Naive thymus-derived CD4-positive, alpha-beta T cell (primary cell): ENCODE data around the gene CLCN1. TPM values are rescaled to one million over a fixed set of nuclear protein-coding genes. Genes with fewer than 3 reads are reported as not detected.

Experiments used
- ATAC-seq: fragments of 150-1000 bp; cut with Tn5 transposase; 2 replicates; pipeline ENCODE4 v1.10.0; 2021; ENCODE audit warnings: mild to moderate bottlenecking, moderate library complexity
- CTCF ChIA-PET: fragments of 350-600 bp; sonication (Branson Sonifier 250); formaldehyde crosslinking; loops from one replicate; lab custom pipeline; 2021; ENCODE audit warnings: antibody characterized with exemption; lab: Charles Lee
- POLR2A ChIA-PET: fragments of 350-600 bp; sonication (Branson Sonifier 250); formaldehyde crosslinking; loops from one replicate; lab custom pipeline; 2021; ENCODE audit warnings: antibody characterized with exemption, inconsistent platforms; lab: Charles Lee
- DNase-seq, 9 donors: peaks; one replicate each; pipeline versions ENCODE4 v3.0.0 to v3.0.0-alpha.2; 2020 to 2022; ENCODE audit warnings: mixed read lengths in 1 of 9
- H3K27ac ChIP-seq: one replicate; pipeline ENCODE4 v1.7.0; 2013; ENCODE audit warnings: mild to moderate bottlenecking, low read depth, low read length, moderate library complexity
- H3K27me3 ChIP-seq, 2 donors: one replicate each; pipeline ENCODE4 v1.7.0; 2013; ENCODE audit warnings: low read length in 2 of 2, mild to moderate bottlenecking in 2 of 2, moderate library complexity in 2 of 2; ENCODE audit not compliant: control insufficient read depth in 2 of 2, insufficient read depth in 2 of 2
- H3K36me3 ChIP-seq, 3 experiments: 1 replicate in 2 of 3; 2 replicates in 1 of 3; pipeline ENCODE4 v1.7.0; 2013; ENCODE audit warnings: low read length in 3 of 3, mild to moderate bottlenecking in 3 of 3, moderate library complexity in 1 of 3; ENCODE audit not compliant: insufficient read depth in 3 of 3, control insufficient read depth in 2 of 3
- H3K4me1 ChIP-seq, 2 donors: one replicate each; pipeline ENCODE4 v1.7.0; 2013; ENCODE audit warnings: low read length in 2 of 2, mild to moderate bottlenecking in 2 of 2, moderate library complexity in 1 of 2; ENCODE audit not compliant: control insufficient read depth in 2 of 2, insufficient read depth in 2 of 2
- H3K4me3 ChIP-seq: 2 replicates; pipeline ENCODE4 v1.7.0; 2013; ENCODE audit warnings: mild to moderate bottlenecking, low read length
- H3K9me3 ChIP-seq, 3 experiments: 1 replicate in 2 of 3; 2 replicates in 1 of 3; pipeline ENCODE4 v1.7.0; 2013; ENCODE audit warnings: low read length in 3 of 3; ENCODE audit not compliant: control insufficient read depth in 2 of 3
- H3K27ac Mint-ChIP-seq, 9 donors: one replicate each; pipeline ENCODE4 v1.8.0; 2020 to 2022; ENCODE audit warnings: mixed read lengths in 9 of 9, mild to moderate bottlenecking in 8 of 9, moderate library complexity in 5 of 9, inconsistent platforms in 2 of 9
- H3K27me3 Mint-ChIP-seq, 5 donors: one replicate each; pipeline ENCODE4 v1.8.0; 2021 to 2022; ENCODE audit warnings: mixed read lengths in 5 of 5, mild to moderate bottlenecking in 1 of 5
- H3K36me3 Mint-ChIP-seq, 5 donors: one replicate each; pipeline ENCODE4 v1.8.0; 2020 to 2022; ENCODE audit warnings: mixed read lengths in 5 of 5, mild to moderate bottlenecking in 3 of 5, inconsistent platforms in 1 of 5
- H3K4me1 Mint-ChIP-seq, 7 donors: one replicate each; pipeline ENCODE4 v1.8.0; 2020 to 2022; ENCODE audit warnings: mixed read lengths in 7 of 7, mild to moderate bottlenecking in 3 of 7, inconsistent platforms in 1 of 7
- H3K4me3 Mint-ChIP-seq, 10 donors: one replicate each; pipeline ENCODE4 v1.8.0; 2020 to 2022; ENCODE audit warnings: mild to moderate bottlenecking in 10 of 10, mixed read lengths in 10 of 10, moderate library complexity in 6 of 10, inconsistent platforms in 2 of 10
- H3K9me3 Mint-ChIP-seq, 11 donors: one replicate each; pipeline ENCODE4 v1.8.0; 2020 to 2022; ENCODE audit warnings: mixed read lengths in 11 of 11, mild to moderate bottlenecking in 4 of 11, inconsistent platforms in 1 of 11, moderate library complexity in 1 of 11
- intact Hi-C, 2 donors: fragments of 100-400 bp; cut with micrococcal nuclease; formaldehyde crosslinking; loops; one replicate each; pipeline ENCODE4 v1.15.1; 2023
- polyA plus RNA-seq, 2 donors: library from polyadenylated mRNA; unstranded; fragments of 300-500 nt; fragmentation: Illumina TruSeq; gene quantifications; one replicate each; pipeline ENCODE4 v1.2.3, GENCODE V29; 2021
- total RNA-seq, 6 experiments: library from RNA in 5 of 6; stranded (reverse) in 5 of 6; gene quantifications; 1 replicate in 5 of 6; 2 replicates in 1 of 6; pipeline ENCODE4 v1.2.3 and lab custom pipeline; 2021 to 2026

Gene CLCN1
- total and polyA plus RNA-seq, 7 experiments from 2014 or later, result 0.07 to 0.51 TPM; not detected in 5

DNA sequence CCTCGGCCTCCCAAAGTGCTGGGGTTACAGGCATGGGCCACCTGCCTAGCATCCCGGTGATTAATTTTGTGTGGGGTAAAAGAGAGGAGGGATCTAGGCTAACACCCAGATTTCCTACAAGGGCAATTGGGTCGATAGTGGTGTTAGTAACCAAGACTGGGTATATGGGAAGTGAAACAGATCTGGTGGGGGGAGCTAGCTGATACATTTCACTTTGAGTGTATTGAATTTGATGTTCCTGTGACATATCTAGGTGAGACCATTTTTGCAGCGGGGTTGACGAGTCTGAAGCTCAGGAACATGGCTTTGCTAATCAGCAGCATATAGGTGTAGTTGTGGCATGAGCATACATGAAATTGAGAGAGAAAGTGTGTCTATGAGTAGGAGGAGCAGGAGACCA, 12.0 kb downstream of the CLCN1 start:
- DNase-seq, result no peak
- Histone ChIP-seq H3K36me3 (no peaks in the 10 kb centered on the region), H3K4me3 (no peak overlapping the region), H3K9me3 (no peaks in the 10 kb centered on the region), H3K4me1 (peaks cover 0 to 9% of the 10 kb centered on the region in 2 donors), H3K27ac (no peak overlapping the region), H3K27me3 (no peaks in the 10 kb centered on the region)
- ChIA-PET CTCF (interaction anchor here (1.1 kb wide), 2 partner anchors 15 to 48 kb away, joined by 3 to 4 read pairs; no protein-coding TSS in a partner anchor), POLR2A (interaction anchor here (1.0 kb wide), 1 partner anchor 89 kb away, joined by 6 read pairs; no protein-coding TSS in a partner anchor)
- intact Hi-C loops, result no loop called here
- Mint-ChIP-seq H3K9me3 (peaks cover 0 to 2% (median 0%) of the 10 kb centered on the region in 11 donors), H3K27ac (no peak overlapping the region), H3K27me3 (peaks cover 0 to 11% (median 0%) of the 10 kb centered on the region in 5 donors), H3K4me1 (peaks cover 0 to 18% (median 9%) of the 10 kb centered on the region in 7 donors), H3K36me3 (no peaks in the 10 kb centered on the region), H3K4me3 (no peak overlapping the region)
- no peak for ATAC-seq

DNA sequence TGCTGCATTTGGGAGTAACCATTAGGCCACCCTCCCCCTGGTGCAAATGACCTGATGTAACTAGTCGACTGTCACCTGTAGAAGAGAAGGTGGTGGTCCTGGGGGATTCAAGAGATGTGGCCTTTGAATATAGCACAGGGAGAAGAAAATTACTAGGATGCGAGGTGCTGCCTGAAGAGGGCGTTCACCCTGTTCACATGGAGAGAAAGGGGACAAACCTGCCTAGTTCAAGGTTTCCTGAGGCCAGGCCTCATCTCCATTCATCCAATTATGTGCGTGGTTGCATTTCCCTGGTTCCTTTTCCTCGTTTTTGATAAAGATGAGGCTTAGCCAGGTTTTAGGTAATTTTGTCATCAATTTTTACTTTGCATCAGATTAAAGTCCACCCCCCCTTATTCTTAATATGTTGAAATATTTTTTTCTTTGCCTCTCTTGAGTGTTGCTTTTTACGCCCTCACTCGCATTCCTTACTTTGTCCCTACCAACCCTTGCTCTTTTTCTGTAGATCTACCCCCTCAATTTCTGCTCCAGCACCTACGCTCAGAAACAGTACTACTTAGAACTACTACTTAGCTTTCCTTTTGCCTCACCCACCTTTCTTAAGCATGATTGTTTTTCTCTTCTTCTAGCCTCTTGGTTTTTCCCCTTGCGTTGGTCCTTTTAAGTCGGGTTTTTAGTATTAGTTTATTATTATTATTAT, 13.7 kb downstream of the CLCN1 start:
- Histone ChIP-seq H3K4me1 (peaks cover 0 to 9% of the 10 kb centered on the region in 2 donors), H3K4me3 (no peak overlapping the region), H3K27ac (no peak overlapping the region), H3K27me3 (no peaks in the 10 kb centered on the region), H3K9me3 (no peaks in the 10 kb centered on the region), H3K36me3 (no peaks in the 10 kb centered on the region)
- no peaks in the 10 kb centered on the region for H3K36me3 Mint-ChIP-seq
- H3K9me3 Mint-ChIP-seq, result peaks cover 0 to 2% (median 0%) of the 10 kb centered on the region in 11 donors
- ChIA-PET CTCF (no interaction called here), POLR2A (no interaction called here)
- no peak for ATAC-seq
- no peak overlapping the region for H3K27ac Mint-ChIP-seq
- peaks cover 0 to 17% (median 0%) of the 10 kb centered on the region in 5 donors for H3K27me3 Mint-ChIP-seq
- H3K4me3 Mint-ChIP-seq, result no peak overlapping the region
- peaks cover 0 to 12% (median 9%) of the 10 kb centered on the region in 7 donors for H3K4me1 Mint-ChIP-seq
- no peak for DNase-seq
- intact Hi-C loops, result no loop called here

DNA sequence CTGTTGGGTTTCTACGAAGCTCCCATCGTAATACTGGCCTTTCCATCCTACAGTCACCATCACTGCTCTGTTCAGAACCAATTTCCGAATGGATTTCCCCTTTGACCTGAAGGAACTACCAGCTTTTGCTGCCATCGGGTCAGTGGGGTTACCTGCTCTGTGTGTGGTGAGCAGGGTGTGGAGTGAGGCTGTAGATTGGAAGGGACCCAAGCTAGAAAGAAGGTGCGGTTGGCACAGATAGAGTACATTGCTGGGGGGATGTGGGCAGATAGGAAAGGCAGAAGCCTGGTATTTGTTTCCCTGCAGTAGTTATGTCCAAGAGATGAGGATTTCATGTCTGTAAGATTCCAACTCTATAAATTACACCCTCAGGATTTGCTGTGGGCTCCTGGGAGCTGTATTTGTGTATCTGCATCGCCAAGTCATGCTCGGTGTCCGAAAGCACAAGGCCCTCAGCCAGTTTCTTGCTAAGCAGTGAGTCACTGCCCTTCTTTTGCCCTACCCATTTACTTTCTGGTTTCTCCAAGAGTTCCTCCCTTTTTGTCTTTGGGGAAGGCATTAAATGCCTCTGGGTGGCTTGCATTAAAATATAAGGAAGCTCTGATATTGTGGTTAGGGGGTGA, 15.4 kb downstream of the CLCN1 start:
- H3K27ac Mint-ChIP-seq, result no peak overlapping the region
- H3K27me3 Mint-ChIP-seq, result peaks cover 0 to 30% (median 0%) of the 10 kb centered on the region in 5 donors
- H3K9me3 Mint-ChIP-seq, result peaks cover 0 to 2% (median 0%) of the 10 kb centered on the region in 11 donors
- no peaks in the 10 kb centered on the region for H3K27me3 ChIP-seq
- ATAC-seq (peak; percentile 37), DNase-seq (no peak)
- H3K36me3 Mint-ChIP-seq, result no peaks in the 10 kb centered on the region
- H3K4me1 Mint-ChIP-seq, result peaks cover 0 to 4% (median 0%) of the 10 kb centered on the region in 7 donors
- H3K9me3 ChIP-seq, result no peaks in the 10 kb centered on the region
- H3K4me3 ChIP-seq, result no peak overlapping the region
- H3K4me3 Mint-ChIP-seq, result no peak overlapping the region
- no peak overlapping the region for H3K27ac ChIP-seq
- ChIA-PET POLR2A (no interaction called here), CTCF (interaction anchor here (0.5 kb wide), 1 partner anchor 107 kb away, joined by 3 read pairs; no protein-coding TSS in a partner anchor)
- H3K4me1 ChIP-seq, result no peaks in the 10 kb centered on the region
- no peaks in the 10 kb centered on the region for H3K36me3 ChIP-seq
- intact Hi-C loops, result no loop called here

DNA sequence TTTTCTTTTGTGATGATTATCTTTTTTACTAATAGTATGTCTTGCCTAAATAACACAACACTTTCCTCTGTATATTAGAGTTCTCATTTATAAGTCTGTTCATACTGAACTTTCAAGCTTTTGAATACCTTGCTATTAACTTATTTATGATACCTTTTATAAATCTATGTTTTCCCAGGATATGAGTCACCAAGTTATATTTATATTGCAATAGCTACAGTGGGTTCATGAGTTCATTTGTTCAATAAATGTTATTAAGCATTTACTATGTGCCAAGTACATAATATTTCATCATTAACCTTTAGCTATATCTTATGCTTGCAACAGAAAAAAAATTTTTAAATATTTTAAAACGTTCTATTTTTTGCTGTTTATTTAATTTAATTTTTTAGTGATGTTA, 18.3 kb downstream of the CLCN1 start:
- H3K27ac ChIP-seq, result no peak overlapping the region
- peaks cover 0 to 2% (median 0%) of the 10 kb centered on the region in 7 donors for H3K4me1 Mint-ChIP-seq
- H3K4me3 Mint-ChIP-seq, result no peak overlapping the region
- H3K36me3 ChIP-seq, result no peaks in the 10 kb centered on the region
- H3K4me1 ChIP-seq, result no peaks in the 10 kb centered on the region
- no peak overlapping the region for H3K4me3 ChIP-seq
- peaks cover 0 to 54% (median 3%) of the 10 kb centered on the region in 5 donors for H3K27me3 Mint-ChIP-seq
- no peak overlapping the region for H3K27ac Mint-ChIP-seq
- H3K36me3 Mint-ChIP-seq, result no peaks in the 10 kb centered on the region
- intact Hi-C loops, result no loop called here
- H3K27me3 ChIP-seq, result no peaks in the 10 kb centered on the region
- H3K9me3 ChIP-seq, result no peaks in the 10 kb centered on the region
- H3K9me3 Mint-ChIP-seq, result no peaks in the 10 kb centered on the region
- no peak for DNase-seq
- CTCF ChIA-PET, result interaction anchor here (0.6 to 2.8 kb wide), 6 partner anchors 11 to 928 kb away, joined by 3 to 10 read pairs (median 4); no protein-coding TSS in a partner anchor
- no peak for ATAC-seq
- POLR2A ChIA-PET, result interaction anchor here (0.7 to 1.3 kb wide), 3 partner anchors 16 to 681 kb away, joined by 3 read pairs; no protein-coding TSS in a partner anchor

DNA sequence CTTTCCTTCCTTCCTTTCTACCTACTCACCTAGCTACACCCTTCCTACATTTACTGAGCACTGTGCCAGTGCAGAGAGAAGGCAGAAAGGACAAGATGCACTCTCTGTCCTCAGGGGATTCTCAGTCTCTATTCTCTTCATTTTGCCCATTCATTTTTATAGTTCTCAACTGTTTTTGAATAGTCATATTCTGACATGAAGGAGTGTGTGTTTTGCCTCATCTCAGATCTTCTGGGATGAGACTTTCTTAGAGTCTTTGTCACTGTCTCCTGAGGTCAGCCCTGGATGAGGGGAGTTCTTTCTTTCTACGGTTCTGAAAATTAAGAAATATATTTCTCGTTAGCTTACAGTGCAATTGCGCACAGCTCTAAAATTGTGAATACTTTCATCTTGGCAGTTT, 21.3 kb downstream of the CLCN1 start:
- Mint-ChIP-seq H3K4me1 (peaks cover 0 to 2% (median 0%) of the 10 kb centered on the region in 7 donors), H3K36me3 (no peaks in the 10 kb centered on the region), H3K4me3 (no peak overlapping the region), H3K27me3 (peaks cover 3 to 67% (median 6%) of the 10 kb centered on the region in 5 donors), H3K27ac (no peak overlapping the region), H3K9me3 (no peaks in the 10 kb centered on the region)
- Histone ChIP-seq H3K27me3 (no peaks in the 10 kb centered on the region), H3K27ac (no peak overlapping the region), H3K4me3 (no peak overlapping the region), H3K36me3 (no peaks in the 10 kb centered on the region), H3K9me3 (no peaks in the 10 kb centered on the region), H3K4me1 (no peaks in the 10 kb centered on the region)
- no peak for ATAC-seq
- intact Hi-C loops, result no loop called here
- ChIA-PET CTCF (interaction anchor here (0.9 to 2.8 kb wide), 3 partner anchors 8 to 97 kb away, joined by 3 to 10 read pairs (median 4); no protein-coding TSS in a partner anchor), POLR2A (interaction anchor here (1.5 kb wide), 1 partner anchor 13 kb away, joined by 3 read pairs; no protein-coding TSS in a partner anchor)
- no peak for DNase-seq

DNA sequence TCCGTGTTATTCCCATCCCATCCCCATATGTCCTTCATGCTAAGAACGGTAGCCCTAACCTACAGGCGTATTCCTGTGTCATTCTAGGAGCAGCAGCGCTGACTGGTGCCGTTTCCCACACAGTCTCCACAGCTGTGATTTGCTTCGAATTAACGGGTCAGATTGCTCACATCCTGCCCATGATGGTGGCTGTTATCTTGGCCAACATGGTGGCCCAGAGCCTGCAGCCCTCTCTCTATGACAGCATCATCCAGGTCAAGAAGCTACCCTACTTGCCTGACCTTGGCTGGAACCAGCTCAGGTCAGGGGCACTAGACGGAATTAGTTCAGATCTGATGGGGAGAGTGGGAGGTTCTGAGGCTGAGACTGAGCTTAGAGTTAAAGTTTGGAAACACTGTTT, 25.9 kb downstream of the CLCN1 start:
- Mint-ChIP-seq H3K4me1 (peaks cover 5 to 13% (median 9%) of the 10 kb centered on the region in 7 donors), H3K27ac (no peak overlapping the region), H3K27me3 (peaks cover 0 to 58% (median 6%) of the 10 kb centered on the region in 5 donors), H3K9me3 (peaks cover 0 to 2% (median 0%) of the 10 kb centered on the region in 11 donors), H3K4me3 (no peak overlapping the region), H3K36me3 (no peaks in the 10 kb centered on the region)
- ChIA-PET CTCF (no interaction called here), POLR2A (no interaction called here)
- peaks cover 0 to 4% of the 10 kb centered on the region in 2 donors for H3K4me1 ChIP-seq
- no peaks in the 10 kb centered on the region for H3K9me3 ChIP-seq
- no peak overlapping the region for H3K4me3 ChIP-seq
- no peak for ATAC-seq
- DNase-seq, result no peak
- intact Hi-C loops, result no loop called here
- no peaks in the 10 kb centered on the region for H3K36me3 ChIP-seq
- H3K27ac ChIP-seq, result no peak overlapping the region
- no peaks in the 10 kb centered on the region for H3K27me3 ChIP-seq
